DMS153 treated with DMSO at 0.1 percent for 48 hours (cell line): Measurements from ENCODE around the gene CFAP45.

ENCODE experiments used
- DNase-seq: peaks from one replicate; lab custom pipeline; 2025; ENCODE audit not compliant: unreplicated experiment; lab: John Stamatoyannopoulos, UW

The CFAP45 gene

GRCh38 chr1:159924025-159924790 is 24.2 kb upstream of the CFAP45 start:
- peak; percentile 57 for DNase-seq

- DNase-seq: peak; percentile 92
Measured at GRCh38 chr1:159923203-159924024, 23.4 kb upstream of the CFAP45 start.

- DNase-seq: no peak
Measured at GRCh38 chr1:159922511-159923202, 22.7 kb upstream of the CFAP45 start.

- no peak for DNase-seq
Measured at GRCh38 chr1:159921700-159922504, 21.9 kb upstream of the CFAP45 start.

- no peak for DNase-seq
Measured at GRCh38 chr1:159921251-159921650, 21.3 kb upstream of the CFAP45 start.

GRCh38 chr1:159920651-159921050 is 20.7 kb upstream of the CFAP45 start:
- no peak for DNase-seq

GRCh38 chr1:159920202-159920601 is 20.2 kb upstream of the CFAP45 start:
- no peak for DNase-seq

GRCh38 chr1:159919236-159919865 is 19.4 kb upstream of the CFAP45 start:
- no peak for DNase-seq

- no peak for DNase-seq
Measured at GRCh38 chr1:159918352-159919200, 18.6 kb upstream of the CFAP45 start.

GRCh38 chr1:159917533-159918351 is 17.8 kb upstream of the CFAP45 start:
- no peak for DNase-seq

GRCh38 chr1:159916242-159917051 is 16.5 kb upstream of the CFAP45 start:
- peak; percentile 96 for DNase-seq

- DNase-seq: no peak
Measured at GRCh38 chr1:159915571-159916241, 15.7 kb upstream of the CFAP45 start.

GRCh38 chr1:159914252-159915018 is 14.5 kb upstream of the CFAP45 start:
- DNase-seq: peak; percentile 47

- peak; percentile 51 for DNase-seq
Measured at GRCh38 chr1:159913451-159914192, 13.7 kb upstream of the CFAP45 start.

- DNase-seq: no peak
Measured at GRCh38 chr1:159911326-159912070, 11.5 kb upstream of the CFAP45 start.
